Activated naive CD4-positive, alpha-beta T cell treated with anti-CD3 and anti-CD28 coated beads for 36 hours (primary cell): ENCODE data around the gene CYP2R1. TPM values are rescaled to one million over a fixed set of nuclear protein-coding genes. Genes with fewer than 3 reads are reported as not detected.

ENCODE experiments used
- CTCF ChIA-PET: fragments of 350-600 bp; sonication (Branson Sonifier 250); formaldehyde crosslinking; loops from one replicate; lab custom pipeline; 2021; ENCODE audit warnings: antibody characterized with exemption; lab: Charles Lee
- DNase-seq: peaks from one replicate; pipeline ENCODE4 v3.0.0-alpha.2; 2020
- H3K27ac Mint-ChIP-seq: one replicate; pipeline ENCODE4 v1.8.0; 2021; ENCODE audit warnings: mild to moderate bottlenecking, mixed read lengths
- H3K27me3 Mint-ChIP-seq: one replicate; pipeline ENCODE4 v1.8.0; 2021; ENCODE audit warnings: low read depth, mixed read lengths
- H3K36me3 Mint-ChIP-seq: one replicate; pipeline ENCODE4 v1.8.0; 2021; ENCODE audit warnings: low read depth, mixed read lengths
- H3K4me1 Mint-ChIP-seq: one replicate; pipeline ENCODE4 v1.8.0; 2021; ENCODE audit warnings: low read depth, mixed read lengths
- H3K4me3 Mint-ChIP-seq: one replicate; pipeline ENCODE4 v1.8.0; 2021; ENCODE audit warnings: mild to moderate bottlenecking, moderate library complexity, mixed read lengths
- H3K9me3 Mint-ChIP-seq: one replicate; pipeline ENCODE4 v1.8.0; 2021; ENCODE audit warnings: mixed read lengths
- intact Hi-C: fragments of 100-400 bp; cut with micrococcal nuclease; formaldehyde crosslinking; loops from one replicate; pipeline ENCODE4 v1.15.1; 2023
- total RNA-seq, 2 experiments: library from RNA; stranded (reverse); gene quantifications; one replicate each; pipeline ENCODE4 v1.2.3, GENCODE V29; 2021

The CYP2R1 gene
- total RNA-seq, result 10 to 100 TPM; 12.0 to 12.6 TPM

GRCh38 chr11:14892036-14892556 lies at the start of gene CYP2R1:
CYP2R1 (minus strand) TSS chr11:14892231; CDS start chr11:14892205, 26 bp downstream.
- intact Hi-C loops, result loop anchor here (1.0 to 5.0 kb wide), 3 partner anchors 13 to 1025 kb away; no protein-coding TSS in a partner anchor
- H3K4me3 Mint-ChIP-seq, result peak within 1 kb of the TSS; percentile 86
- H3K27me3 Mint-ChIP-seq, result no peaks in the 10 kb centered on the region
- H3K4me1 Mint-ChIP-seq, result peaks cover 52% of the 10 kb centered on the region
- peaks cover 4% of the 10 kb centered on the region for H3K9me3 Mint-ChIP-seq
- CTCF ChIA-PET, result interaction anchor here (0.7 to 8.0 kb wide), 8 partner anchors 14 to 373 kb away, joined by 3 to 115 read pairs (median 4); partner anchors contain the start of gene CALCB
- peaks cover 5% of the 10 kb centered on the region for H3K36me3 Mint-ChIP-seq
- H3K27ac Mint-ChIP-seq, result peak within 1 kb of the TSS; percentile 98
- DNase-seq, result peak; percentile 95

DNA sequence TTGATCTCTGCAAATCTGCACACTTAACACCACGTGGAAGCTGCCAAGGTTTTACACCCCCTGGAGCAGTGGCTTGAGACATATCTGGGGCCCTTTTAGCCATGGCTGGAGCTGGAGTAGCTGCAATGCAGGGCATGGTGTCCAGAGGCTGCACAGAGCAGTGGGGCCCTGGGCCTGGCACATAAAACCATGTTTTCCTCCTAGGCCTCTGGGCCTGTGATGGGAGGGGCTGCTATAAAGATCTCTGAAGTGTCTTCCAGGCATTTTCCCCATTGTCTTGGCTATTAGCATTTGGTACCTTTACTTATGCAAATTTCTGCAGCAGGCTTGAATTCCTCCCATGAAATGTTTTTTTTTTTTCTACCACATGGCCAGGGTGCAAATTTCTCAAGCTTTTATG lies 46.9 kb upstream of the CYP2R1 start:
- Mint-ChIP-seq H3K27me3 (no peaks in the 10 kb centered on the region), H3K9me3 (no peaks in the 10 kb centered on the region), H3K4me1 (no peaks in the 10 kb centered on the region), H3K36me3 (peaks cover 4% of the 10 kb centered on the region), H3K27ac (no peak overlapping the region), H3K4me3 (no peak overlapping the region)
- CTCF ChIA-PET, result interaction anchor here (1.8 kb wide), 1 partner anchor 31 kb away, joined by 7 read pairs; no protein-coding TSS in a partner anchor
- no peak for DNase-seq
- intact Hi-C loops, result no loop called here

GRCh38 chr11:14934641-14935351 lies 42.8 kb upstream of the CYP2R1 start:
- Mint-ChIP-seq H3K27ac (no peak overlapping the region), H3K4me3 (no peak overlapping the region), H3K27me3 (no peaks in the 10 kb centered on the region), H3K36me3 (peaks cover 4% of the 10 kb centered on the region), H3K9me3 (no peaks in the 10 kb centered on the region), H3K4me1 (no peaks in the 10 kb centered on the region)
- intact Hi-C loops, result no loop called here
- no peak for DNase-seq
- CTCF ChIA-PET, result interaction anchor here (1.2 kb wide), 1 partner anchor 27 kb away, joined by 3 read pairs; no protein-coding TSS in a partner anchor

GRCh38 chr11:14932447-14932846 lies 40.4 kb upstream of the CYP2R1 start:
- intact Hi-C loops, result no loop called here
- H3K27me3 Mint-ChIP-seq, result no peaks in the 10 kb centered on the region
- H3K36me3 Mint-ChIP-seq, result peaks cover 4% of the 10 kb centered on the region
- CTCF ChIA-PET, result no interaction called here
- no peak overlapping the region for H3K27ac Mint-ChIP-seq
- H3K9me3 Mint-ChIP-seq, result peaks cover 6% of the 10 kb centered on the region
- DNase-seq, result no peak
- no peaks in the 10 kb centered on the region for H3K4me1 Mint-ChIP-seq
- no peak overlapping the region for H3K4me3 Mint-ChIP-seq

GRCh38 chr11:14930369-14930768 lies 38.3 kb upstream of the CYP2R1 start:
- H3K4me3 Mint-ChIP-seq, result no peak overlapping the region
- H3K36me3 Mint-ChIP-seq, result peaks cover 4% of the 10 kb centered on the region
- H3K9me3 Mint-ChIP-seq, result peaks cover 6% of the 10 kb centered on the region
- no peak overlapping the region for H3K27ac Mint-ChIP-seq
- CTCF ChIA-PET, result interaction anchor here (1.2 kb wide), 1 partner anchor 17 kb away, joined by 3 read pairs; no protein-coding TSS in a partner anchor
- no peaks in the 10 kb centered on the region for H3K4me1 Mint-ChIP-seq
- DNase-seq, result no peak
- H3K27me3 Mint-ChIP-seq, result no peaks in the 10 kb centered on the region
- intact Hi-C loops, result no loop called here

- peaks cover 6% of the 10 kb centered on the region for H3K9me3 Mint-ChIP-seq
- intact Hi-C loops, result no loop called here
- H3K27me3 Mint-ChIP-seq, result no peaks in the 10 kb centered on the region
- CTCF ChIA-PET, result interaction anchor here (1.1 to 1.4 kb wide), 2 partner anchors 19 to 22 kb away, joined by 3 to 6 read pairs; no protein-coding TSS in a partner anchor
- no peak for DNase-seq
- peaks cover 4% of the 10 kb centered on the region for H3K36me3 Mint-ChIP-seq
- H3K27ac Mint-ChIP-seq, result no peak overlapping the region
- H3K4me1 Mint-ChIP-seq, result no peaks in the 10 kb centered on the region
- no peak overlapping the region for H3K4me3 Mint-ChIP-seq
These were observed 35.1 kb upstream of the CYP2R1 start for GRCh38 chr11:14927146-14927545.

- Mint-ChIP-seq H3K27ac (no peak overlapping the region), H3K36me3 (peaks cover 4% of the 10 kb centered on the region), H3K4me1 (no peaks in the 10 kb centered on the region), H3K9me3 (peaks cover 6% of the 10 kb centered on the region), H3K4me3 (no peak overlapping the region), H3K27me3 (no peaks in the 10 kb centered on the region)
- intact Hi-C loops, result no loop called here
- CTCF ChIA-PET, result interaction anchor here (0.6 to 2.5 kb wide), 4 partner anchors 17 to 82 kb away, joined by 3 to 13 read pairs (median 6); no protein-coding TSS in a partner anchor
- DNase-seq, result no peak
These were observed 32.3 kb upstream of the CYP2R1 start for GRCh38 chr11:14924318-14924717.

DNA sequence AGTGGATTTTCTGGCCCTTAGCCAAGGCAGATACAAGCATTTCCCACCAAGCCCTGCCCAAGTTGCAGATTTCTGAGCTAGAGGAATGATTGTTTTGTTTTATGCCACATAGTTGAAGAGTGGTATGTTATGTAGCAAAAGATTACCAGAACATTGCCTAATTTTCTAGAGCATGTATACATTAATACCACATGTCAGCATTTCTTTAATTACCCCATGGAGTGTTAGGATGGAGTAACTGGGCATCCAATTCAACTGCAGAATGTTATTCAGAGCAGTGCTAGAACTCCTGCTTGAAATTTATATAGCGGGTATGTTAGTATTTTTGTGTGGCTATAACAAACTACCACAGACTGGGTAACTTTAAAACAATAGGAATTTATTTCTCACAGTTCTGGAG lies 24.4 kb upstream of the CYP2R1 start:
- peaks cover 7% of the 10 kb centered on the region for H3K36me3 Mint-ChIP-seq
- CTCF ChIA-PET, result no interaction called here

DNA sequence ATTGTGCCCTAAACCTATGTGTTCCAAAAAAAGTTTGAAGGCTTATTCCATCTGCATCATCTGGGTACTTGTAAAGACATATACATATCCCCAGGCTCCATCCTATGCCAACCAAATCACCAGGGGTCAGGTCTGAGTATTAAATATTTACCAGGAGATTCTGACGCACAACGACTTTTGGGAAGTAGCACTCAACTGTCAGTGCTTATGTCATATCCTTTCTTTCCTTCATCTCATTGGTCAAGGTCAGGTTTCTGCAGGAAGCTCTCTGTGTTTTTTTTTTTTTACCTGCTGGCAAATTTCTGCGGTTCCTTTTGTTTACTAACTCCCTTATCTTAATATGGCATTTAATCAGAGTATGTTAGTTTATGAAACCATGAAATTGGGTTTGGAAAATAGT lies 22.5 kb upstream of the CYP2R1 start:
- H3K36me3 Mint-ChIP-seq, result peaks cover 7% of the 10 kb centered on the region
- DNase-seq, result no peak
- no peaks in the 10 kb centered on the region for H3K9me3 Mint-ChIP-seq
- H3K27ac Mint-ChIP-seq, result no peak overlapping the region
- no peaks in the 10 kb centered on the region for H3K27me3 Mint-ChIP-seq
- CTCF ChIA-PET, result no interaction called here
- H3K4me1 Mint-ChIP-seq, result no peaks in the 10 kb centered on the region
- no peak overlapping the region for H3K4me3 Mint-ChIP-seq
- intact Hi-C loops, result no loop called here

More for the DNA sequence above, 24.4 kb upstream of the CYP2R1 start:
- Mint-ChIP-seq H3K4me3 (no peak overlapping the region), H3K9me3 (no peaks in the 10 kb centered on the region), H3K27me3 (no peaks in the 10 kb centered on the region), H3K27ac (no peak overlapping the region), H3K4me1 (no peaks in the 10 kb centered on the region)
- no peak for DNase-seq
- intact Hi-C loops, result no loop called here

DNA sequence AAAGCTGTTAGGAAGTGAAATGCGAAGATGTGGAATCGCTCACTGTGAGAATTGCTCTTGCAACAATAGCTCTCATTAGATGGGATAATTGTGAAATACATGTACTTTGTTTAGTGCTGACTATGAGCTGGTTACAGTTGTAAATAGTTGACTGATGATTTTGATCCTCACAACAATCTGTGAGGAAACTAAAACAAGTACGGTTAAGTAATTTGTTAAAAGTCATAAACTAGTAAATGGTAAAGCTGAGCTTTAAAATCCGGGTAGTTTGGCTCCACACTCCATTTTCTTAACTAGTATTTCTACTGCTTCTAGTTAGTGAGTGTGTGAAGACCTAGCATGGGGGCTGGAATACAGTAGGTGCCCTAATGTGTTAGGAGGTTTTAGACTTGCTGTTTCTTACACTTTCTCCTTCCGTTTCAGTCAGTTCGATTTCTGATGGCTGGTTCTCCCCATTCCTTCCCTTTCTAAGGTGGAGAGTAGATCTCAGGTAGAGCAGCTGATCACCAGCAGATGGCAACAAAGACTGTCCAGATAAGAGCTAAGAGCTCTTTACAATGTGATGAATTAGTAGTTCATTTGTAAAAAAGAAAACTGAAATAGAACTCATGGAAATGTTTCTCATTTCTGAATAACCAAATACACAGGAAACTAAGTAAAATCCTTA lies 16.3 kb upstream of the CYP2R1 start:
- H3K4me1 Mint-ChIP-seq, result peaks cover 37% of the 10 kb centered on the region
- DNase-seq, result peak; percentile 62
- H3K27ac Mint-ChIP-seq, result no peak overlapping the region
- H3K4me3 Mint-ChIP-seq, result no peak overlapping the region
- no peaks in the 10 kb centered on the region for H3K27me3 Mint-ChIP-seq
- H3K36me3 Mint-ChIP-seq, result no peaks in the 10 kb centered on the region
- intact Hi-C loops, result loop anchor here (1.0 to 10.0 kb wide), 6 partner anchors 66 to 1134 kb away; no protein-coding TSS in a partner anchor
- no peaks in the 10 kb centered on the region for H3K9me3 Mint-ChIP-seq
- CTCF ChIA-PET, result interaction anchor here (0.6 to 8.3 kb wide), 103 partner anchors 10 to 656 kb away, joined by 3 to 181 read pairs (median 5); partner anchors contain the start of genes CALCB, COPB1, CYP2R1 and PDE3B

DNA sequence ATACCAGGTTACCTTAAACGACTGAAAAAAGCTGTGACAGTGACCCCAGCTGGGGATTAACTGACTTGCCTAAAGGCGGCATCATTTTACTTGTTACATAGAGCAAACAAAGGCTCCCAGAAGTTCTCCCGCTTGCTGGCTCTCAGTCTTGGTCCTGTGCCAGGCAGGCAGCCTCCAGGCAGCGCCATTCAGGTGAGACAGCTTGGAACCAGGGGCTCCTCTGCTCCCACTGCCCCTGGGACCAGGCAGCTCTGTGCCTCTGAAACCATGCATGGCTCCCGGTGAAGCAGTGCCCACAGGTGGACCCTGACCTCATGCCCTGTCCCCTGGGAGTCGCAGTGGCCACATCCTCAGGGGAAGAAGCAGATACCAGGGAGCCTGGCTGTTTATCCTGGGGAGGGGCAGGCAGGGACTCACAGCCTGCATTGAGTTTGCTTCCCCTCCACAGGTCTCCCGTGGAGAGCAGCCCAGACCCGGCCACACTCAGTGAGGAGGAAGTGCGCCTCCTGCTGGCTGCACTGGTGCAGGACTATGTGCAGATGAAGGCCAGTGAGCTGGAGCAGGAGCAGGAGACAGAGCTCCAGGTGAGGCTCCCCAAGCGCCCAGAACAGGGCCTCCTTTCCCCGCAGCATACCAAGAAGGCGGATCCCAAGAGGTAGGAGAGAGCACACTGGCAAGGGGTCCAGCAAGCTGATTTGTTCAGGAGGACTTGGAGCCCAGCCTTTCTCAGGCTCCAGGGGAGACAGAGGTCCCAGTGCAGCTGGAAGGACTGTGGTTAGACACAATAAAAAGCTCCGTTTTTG lies 15.6 kb upstream of the CYP2R1 start:
- Mint-ChIP-seq H3K27ac (no peak overlapping the region), H3K27me3 (no peaks in the 10 kb centered on the region), H3K4me1 (peaks cover 39% of the 10 kb centered on the region), H3K4me3 (no peak overlapping the region), H3K36me3 (no peaks in the 10 kb centered on the region), H3K9me3 (no peaks in the 10 kb centered on the region)
- intact Hi-C loops, result loop anchor here (1.0 to 10.0 kb wide), 9 partner anchors 67 to 1133 kb away; no protein-coding TSS in a partner anchor
- DNase-seq, result peak; percentile 94
- CTCF ChIA-PET, result interaction anchor here (0.5 to 8.3 kb wide), 111 partner anchors 10 to 656 kb away, joined by 3 to 181 read pairs (median 4); partner anchors contain the start of genes CALCB, COPB1, CYP2R1 and PDE3B
